ENCODE results near the gene PPP1R15A. TPM values are rescaled to one million over a fixed set of nuclear protein-coding genes. Genes with fewer than 3 reads are reported as not detected.
"Not testable (repeated sequence)": the region's sequence is repeated elsewhere in the genome, so short reads cannot be mapped to it uniquely, and the experiment has no call there.

Gene PPP1R15A
- total RNA-seq, 1 experiment from 2014 or later, result 40.5 TPM

DNA sequence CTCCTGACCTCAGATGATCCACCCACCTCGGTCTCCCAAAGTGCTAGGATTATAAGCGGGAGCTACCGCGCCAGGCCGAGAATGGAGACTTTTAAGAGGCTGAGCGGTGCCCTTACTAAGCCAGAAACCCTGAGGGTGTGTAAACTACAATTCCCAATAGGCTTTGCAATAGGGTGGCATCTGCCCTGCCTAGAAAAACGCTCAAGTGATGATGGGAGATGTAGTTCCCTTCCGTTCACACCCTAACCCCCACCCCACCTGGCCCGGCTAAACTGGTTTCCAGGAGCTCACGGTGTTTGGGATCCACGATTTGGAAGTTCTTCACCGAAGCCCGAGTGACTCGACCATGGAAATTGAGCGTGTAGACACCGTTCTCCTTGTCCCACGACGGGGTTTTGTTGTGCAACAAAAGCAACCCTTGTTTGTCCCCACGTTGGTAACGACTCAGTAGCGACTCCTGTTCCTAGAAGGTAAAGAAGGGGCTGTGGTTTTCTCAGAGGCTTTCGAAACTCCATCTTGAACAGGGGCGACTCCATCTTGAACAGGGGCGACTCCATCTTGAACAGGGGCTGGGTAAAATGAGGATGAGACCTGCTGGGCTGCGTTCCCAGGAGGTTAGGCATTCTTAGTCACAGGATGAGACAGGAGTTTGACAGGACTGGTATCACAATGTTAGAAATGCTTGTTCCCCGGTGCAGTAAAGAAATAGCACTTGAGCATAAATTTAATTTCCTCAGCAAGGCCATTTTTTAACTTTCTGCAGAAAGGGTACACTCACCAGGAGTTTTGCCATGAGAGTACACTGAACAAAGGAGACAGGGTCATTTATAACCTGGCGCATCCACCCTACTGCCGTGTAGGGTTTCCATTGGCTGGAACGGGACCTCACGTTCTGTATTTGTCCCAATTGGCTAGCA lies 9.8 kb downstream of the PPP1R15A start:
- no peak for DNase-seq (ENCODE audit: low read depth)

DNA sequence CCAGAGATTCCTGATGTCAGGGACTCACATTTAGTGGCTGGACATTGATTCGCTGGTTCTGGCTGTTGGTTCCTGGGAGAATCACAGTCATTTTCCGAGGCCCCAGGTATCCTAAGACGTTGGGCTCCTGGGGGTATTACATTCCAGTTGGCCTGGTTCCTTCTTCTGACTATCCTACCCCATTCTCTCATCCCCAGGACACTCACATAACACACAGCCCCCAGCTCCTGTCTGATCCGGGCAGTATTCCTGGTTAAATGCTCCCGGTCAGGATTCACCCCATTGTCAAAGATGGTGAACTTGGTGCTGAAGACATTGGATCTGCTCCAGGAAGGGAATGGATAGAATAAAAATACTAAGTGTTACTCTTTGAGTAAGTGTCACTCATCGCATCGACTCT lies 11.5 kb downstream of the PPP1R15A start:
- no peak for DNase-seq (ENCODE audit: low read depth)

DNA sequence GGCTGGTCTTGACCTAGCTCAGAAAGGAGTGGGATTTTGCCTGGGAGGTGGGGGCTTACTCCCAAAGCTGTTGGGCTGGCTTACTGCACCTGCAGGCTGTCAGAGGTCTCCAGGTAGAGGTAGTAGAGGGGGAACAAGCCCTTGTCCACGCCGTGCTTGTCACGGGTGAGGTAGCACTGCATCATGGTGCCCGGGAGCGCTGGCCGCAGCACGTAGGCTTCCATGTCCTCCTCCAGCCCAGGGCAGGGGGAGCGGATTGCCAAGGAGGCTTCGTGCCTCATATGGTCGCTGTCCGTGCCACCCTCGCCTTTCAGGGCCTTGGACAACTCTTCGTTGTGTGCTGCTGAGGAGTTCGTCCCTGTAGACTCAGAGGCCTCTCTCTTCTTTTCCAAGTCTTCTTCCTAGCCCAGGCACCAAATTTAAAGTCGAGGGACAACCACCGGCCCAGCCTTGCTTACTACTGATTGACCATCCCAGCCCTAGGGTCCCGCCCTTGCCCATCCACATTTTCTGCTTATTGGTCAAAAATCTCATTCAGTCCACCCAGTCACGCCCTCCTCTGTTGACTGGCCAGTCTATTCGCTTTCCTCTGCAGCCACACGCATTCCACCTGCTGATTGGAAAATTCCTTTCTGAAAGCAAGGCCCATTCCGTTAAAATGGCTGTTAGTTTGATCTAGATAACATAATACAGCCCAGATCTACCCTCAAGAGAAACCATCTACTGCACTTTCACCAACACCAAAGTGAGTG lies 15.8 kb downstream of the PPP1R15A start:
- DNase-seq (ENCODE audit: low read depth), result no peak

DNA sequence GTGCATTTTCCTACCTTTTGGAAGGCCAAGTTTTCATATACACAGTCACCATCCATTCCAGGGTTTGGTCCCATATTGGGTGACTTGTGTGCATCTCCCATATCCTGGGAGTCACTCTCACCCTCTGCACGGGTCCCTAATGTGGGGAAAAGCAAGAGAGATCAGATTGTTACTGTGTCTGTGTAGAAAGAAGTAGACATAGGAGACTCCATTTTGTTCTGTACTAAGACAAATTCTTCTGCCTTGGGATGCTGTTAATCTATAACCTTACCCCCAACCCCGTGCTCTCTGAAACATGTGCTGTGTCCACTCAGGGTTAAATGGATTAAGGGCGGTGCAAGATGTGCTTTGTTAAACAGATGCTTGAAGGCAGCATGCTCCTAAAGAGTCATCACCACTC lies 17.3 kb downstream of the PPP1R15A start:
- DNase-seq (ENCODE audit: low read depth), result not testable (repeated sequence)

DNA sequence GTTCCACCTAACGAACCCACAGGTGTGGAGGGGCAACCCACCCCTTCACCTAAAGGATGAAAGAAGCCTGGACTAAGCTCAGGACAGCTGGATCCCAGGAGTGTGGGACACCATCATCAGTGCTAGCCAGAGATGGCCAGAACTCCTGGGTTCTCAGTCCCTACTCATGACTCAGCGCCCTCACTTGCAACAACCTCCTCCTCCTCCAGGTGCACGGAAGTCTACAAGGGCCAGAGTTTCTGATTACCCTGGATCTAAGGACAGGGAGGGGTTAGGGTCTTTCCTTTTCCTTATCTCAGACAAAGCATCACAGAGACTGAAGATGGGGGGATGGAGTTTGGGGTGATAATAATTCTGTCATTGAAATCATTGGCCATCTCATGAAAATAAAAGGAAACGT lies 18.3 kb downstream of the PPP1R15A start:
- no peak for DNase-seq (ENCODE audit: low read depth)

DNA sequence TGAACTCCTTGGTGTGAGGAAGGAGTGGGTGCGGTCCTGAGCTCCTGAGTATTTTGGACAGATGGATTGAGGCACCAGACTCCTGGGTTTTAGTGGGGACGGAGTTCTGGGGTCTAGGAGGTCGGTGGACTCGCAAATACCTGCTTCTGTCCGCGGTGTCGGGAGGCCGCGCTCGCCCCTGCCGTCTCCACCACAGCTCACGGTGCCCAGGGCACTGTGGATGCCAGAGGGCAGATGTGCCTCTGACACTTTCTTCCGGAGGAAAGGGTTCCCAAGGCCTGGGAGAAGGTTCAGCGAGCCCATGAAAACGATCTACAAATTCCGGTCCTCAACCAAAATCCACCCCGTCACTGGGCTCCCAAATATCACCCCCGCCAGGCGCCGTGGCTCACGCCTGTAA lies 23.0 kb downstream of the PPP1R15A start:
- no peak for DNase-seq (ENCODE audit: low read depth)

DNA sequence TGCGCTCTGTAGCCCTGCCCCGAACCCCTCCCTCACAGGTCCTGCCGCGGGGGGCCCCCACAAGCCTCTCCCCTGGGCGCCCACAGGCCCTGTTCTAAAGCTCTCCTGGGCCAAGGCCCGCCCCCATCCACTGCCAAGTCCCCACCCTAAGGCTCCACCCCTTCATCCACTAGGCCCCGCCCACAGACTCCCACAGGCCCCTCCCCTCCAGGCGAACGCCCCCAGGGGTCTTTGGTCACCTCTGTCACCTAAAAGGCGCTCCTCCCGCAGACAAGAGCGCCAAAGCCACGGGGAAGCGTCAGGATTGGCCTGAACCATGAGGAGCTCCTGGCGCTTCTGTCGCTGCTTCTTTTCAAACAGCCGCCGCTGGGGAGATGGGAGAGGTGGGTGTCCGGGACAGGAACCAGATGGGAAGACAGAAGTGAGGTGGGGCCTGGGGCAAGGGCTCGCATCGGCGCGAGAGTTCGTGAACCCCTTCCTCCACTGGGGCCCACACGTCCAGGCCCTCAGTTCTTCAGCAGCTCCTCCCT lies 24.0 kb downstream of the PPP1R15A start:
- no peak for DNase-seq (ENCODE audit: low read depth)

DNA sequence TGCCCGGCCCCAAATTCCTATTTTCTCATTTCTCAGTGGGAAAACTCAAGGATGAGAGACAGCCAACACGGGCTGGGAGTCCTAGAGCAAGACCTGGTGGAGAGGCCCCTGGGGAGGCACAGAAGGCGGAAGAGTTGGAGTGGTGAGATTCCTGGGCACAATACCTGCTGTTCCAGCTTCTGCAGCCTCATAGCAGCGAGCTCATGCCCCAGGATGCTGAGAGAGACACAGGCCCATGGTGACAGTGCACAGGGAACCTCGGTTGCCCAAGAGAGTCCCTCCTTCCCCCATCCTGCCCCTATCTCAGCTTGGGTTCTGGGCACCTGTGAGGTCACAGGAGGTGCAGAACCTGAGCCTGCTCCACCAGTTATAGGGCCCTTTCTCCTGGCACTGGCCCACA lies 25.0 kb downstream of the PPP1R15A start:
- no peak for DNase-seq (ENCODE audit: low read depth)

DNA sequence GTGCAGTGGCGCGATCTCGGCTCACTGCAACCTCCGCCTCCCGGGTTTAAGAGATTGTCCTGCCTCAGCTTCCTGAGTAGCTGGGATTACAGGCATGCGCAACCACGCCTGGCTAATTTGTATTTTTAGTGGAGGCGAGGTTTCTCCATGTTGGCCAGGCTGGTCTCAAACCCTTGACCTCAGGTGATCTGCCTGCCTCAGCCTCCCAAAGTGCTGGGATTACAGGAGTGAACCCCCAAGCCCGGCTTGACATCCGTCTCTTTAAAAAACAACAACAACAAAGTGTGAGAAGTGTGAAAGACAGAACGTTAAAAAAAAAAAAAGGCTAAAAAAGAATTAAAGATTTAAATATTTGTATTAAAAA lies 27.1 kb downstream of the PPP1R15A start:
- not testable (repeated sequence) for DNase-seq (ENCODE audit: low read depth)

DNA sequence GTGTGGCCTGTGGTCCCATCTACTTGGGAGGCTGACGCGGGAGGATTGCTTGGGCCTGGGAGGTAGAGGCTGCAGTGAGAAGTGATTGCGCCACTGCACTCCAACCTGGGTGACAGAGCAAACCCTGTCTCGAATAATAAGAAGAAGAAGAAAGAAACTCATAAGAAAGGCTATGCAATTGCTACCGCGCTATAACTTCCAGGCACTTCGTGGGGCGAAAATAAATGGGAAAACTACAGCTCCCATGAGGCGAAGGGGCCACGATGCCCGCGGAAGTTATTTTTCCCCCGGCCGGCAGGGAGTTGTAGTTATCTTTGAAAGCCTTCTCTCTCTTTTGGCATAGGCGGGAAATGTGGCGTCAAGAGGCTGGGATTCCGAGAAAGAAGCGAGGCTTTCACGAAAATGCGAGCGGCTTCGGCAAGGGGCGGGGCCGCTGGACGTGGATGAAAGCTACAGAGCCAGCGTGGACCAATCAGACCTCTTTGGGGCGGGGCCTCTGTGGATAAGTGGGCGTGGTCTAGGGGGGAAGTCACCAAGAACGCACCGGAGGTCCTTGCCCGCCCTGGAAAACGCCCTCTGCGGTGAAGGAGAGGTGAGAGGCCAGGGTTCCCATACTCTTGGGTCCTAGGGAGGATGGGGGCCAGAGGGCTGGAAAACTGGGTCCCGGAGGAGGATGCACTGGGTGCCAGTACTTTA lies 27.7 kb downstream of the PPP1R15A start, which contains the start of gene NUCB1:
NUCB1 (plus strand) TSS at position 532 of the 696 bp plus-strand sequence. CDS start 485 bp downstream, outside the sequence.
- DNase-seq (ENCODE audit: low read depth), result peak; percentile 99

DNA sequence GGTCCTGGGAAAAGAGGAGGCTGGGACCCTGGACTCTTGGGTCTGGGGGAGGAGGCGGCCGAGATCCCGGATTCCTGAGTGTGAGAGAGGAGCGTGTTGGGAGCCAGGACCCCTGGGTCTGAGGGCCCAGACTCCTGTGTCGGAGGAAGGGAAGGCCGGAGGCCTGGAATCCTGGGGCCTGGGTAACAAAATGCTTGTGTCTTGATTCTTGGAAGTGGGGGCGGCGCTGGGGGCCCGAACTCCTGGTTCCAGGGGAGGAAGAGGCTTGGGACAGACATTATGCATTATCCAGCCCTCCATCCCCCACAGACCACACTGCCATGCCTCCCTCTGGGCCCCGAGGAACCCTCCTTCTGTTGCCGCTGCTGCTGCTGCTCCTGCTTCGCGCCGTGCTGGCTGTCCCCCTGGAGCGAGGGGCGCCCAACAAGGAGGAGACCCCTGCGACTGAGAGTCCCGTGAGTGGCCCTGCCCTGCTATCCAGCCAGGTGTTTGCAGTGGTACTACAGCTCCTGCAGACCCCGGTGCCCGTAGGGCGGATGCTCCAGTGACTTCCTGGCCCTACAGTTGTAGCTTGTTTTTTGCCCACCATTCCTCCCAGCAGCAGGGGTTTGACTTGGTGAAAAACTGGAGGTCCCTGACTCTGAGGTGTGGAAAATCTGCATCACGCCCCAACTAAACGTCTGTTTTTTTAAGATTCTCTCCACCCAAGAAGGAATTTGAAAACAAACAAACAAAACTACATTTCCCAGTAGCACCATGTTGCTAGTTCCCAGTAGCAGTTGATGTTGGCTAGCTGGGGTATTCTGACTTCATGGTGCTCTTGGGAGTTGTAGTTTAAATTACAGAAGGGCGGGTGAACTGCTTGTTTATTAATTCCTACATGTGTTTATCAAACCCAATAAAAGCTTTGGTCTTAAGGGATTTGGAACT lies 28.5 kb downstream of the PPP1R15A start:
- DNase-seq (ENCODE audit: low read depth), result peak; percentile 46

DNA sequence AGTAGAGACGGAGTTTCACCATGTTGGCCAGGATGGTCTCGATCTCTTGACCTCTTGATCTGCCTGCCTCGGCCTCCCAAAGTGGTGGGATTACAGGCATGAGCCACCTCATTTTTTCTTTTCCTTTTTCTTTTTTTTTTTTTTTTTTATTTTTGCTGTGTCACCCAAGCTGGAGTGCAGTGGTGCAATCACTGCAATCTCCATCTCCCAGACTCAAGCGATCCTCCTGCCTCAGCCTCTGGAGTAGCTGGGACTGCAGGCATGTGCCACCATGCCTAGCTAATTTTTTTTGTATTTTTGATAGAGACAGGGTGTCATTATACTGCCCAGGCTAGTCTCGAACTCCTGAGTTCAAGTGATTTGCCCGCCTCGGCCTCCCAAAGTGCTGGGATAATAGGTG lies 30.1 kb downstream of the PPP1R15A start:
- DNase-seq (ENCODE audit: low read depth), result not testable (repeated sequence)

DNA sequence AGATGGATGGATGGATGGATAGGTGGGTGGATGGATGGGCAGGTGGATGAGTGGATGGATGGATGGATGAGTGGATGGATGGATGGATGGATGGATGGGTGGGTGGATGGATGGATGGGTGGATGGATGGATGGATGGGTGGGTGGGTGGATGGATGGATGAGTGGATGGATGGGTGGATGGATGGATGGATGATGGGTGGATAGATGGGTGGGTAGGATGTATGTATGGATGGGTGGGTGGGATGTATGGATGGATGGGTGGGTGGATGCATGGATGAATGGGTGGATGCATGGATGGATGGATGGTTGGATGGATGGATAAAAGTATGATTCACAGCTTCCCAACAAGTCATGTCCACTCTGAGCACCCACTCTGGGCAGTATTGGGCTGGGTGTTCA lies 31.6 kb downstream of the PPP1R15A start:
- DNase-seq (ENCODE audit: low read depth), result not testable (repeated sequence)

DNA sequence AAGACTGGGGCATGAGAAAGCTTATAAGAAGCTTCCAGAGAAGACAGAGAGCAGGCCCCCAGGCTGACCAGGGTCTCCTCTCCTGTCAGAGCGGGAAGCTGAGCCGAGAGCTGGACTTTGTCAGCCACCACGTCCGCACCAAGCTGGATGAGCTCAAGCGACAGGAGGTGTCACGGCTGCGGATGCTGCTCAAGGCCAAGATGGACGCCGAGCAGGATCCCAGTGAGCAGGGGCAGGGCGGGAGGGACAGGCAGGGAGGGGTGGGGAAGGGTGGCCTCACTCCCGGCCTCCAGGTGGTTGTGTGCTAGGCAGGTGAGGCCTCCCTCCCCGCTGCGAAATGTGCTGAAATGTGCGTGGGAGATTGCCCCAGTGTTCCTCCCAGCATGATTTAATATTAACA lies 33.4 kb downstream of the PPP1R15A start:
- no peak for DNase-seq (ENCODE audit: low read depth)

DNA sequence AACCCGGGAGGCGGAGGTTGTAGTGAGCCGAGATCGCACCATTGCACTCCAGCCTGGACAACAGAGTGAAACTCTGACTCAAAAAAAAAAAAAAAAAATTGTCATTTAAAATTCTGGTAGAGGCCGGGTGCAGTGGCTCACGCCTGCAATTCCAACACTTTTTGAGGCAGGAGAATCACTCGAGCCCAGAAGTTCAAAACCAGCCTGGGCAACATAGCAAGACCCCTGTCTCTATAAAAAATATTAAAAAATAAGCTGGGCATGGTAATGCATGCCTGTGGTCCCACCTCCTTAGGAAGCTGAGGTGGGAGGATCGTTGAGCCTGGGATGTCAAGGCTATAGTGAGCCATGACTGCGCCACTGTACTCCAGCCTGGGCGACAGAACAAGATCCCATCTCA lies 34.1 kb downstream of the PPP1R15A start:
- no peak for DNase-seq (ENCODE audit: low read depth)

DNA sequence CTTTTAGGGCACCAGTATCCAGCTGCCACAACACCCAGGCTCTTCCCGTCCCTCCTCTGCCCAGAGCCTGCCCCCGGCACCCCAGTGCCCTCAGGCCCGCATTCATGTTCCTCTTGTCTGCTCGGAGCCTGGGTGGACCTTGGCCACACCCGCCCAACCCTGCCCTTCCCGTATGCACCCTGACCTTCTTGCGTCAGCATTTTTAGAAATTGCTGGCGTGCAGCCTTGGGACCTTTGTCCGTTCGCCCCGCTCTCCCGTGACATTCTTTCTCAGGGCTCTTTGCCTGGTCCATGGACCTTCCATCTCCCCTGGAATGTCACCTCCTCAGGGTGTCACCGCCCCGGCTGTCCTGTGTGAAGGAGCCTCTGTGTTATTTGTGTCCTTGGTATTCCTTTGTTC lies 35.5 kb downstream of the PPP1R15A start:
- DNase-seq (ENCODE audit: low read depth), result no peak

DNA sequence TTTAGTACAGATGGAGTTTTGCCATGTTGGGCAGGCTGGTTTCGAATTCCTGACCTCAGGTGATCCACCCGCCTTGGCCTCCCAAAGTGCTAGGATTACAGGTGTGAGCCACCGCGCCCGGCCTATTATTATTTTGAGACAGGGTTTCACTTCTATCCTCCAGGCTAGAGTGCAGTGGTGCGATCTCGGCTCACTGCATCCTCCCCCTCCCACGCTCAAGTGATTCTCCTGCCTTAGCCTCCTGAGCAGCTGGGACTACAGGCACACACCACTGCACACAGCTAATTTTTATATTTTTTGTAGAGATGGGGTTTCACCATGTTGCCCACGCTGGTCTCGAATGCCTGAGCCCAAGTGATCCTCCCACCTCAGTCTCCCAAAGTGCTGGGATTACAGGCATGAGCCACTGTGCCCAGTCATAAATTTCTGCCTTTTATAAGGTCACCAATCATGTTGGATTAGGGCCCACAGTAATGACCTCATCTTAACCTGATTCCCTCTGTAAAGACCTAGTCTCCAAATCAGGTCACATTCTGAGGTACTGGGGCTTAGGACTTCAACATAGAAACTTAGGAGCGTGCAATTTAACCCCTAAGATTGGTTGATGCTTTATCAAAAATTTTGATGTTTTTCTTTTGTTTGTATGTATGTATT lies 37.3 kb downstream of the PPP1R15A start:
- DNase-seq (ENCODE audit: low read depth), result not testable (repeated sequence)

DNA sequence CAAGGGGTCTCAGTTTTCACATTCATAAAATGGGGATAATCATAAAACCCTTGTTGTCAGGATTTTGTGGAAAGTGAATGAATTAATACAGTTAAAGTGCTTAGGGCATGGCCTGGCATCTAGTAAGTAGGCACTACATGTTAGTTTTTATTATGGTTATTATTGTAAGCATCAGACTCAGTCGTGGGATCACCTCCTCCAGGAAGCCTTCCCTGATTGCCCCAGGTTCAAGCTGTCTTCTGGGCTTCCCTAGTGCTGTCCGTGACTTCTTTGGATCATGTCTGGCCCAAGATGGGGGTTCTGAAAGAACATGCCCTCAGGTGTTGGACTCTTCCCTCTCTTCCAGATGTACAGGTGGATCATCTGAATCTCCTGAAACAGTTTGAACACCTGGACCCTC lies 38.6 kb downstream of the PPP1R15A start:
- DNase-seq (ENCODE audit: low read depth), result no peak

DNA sequence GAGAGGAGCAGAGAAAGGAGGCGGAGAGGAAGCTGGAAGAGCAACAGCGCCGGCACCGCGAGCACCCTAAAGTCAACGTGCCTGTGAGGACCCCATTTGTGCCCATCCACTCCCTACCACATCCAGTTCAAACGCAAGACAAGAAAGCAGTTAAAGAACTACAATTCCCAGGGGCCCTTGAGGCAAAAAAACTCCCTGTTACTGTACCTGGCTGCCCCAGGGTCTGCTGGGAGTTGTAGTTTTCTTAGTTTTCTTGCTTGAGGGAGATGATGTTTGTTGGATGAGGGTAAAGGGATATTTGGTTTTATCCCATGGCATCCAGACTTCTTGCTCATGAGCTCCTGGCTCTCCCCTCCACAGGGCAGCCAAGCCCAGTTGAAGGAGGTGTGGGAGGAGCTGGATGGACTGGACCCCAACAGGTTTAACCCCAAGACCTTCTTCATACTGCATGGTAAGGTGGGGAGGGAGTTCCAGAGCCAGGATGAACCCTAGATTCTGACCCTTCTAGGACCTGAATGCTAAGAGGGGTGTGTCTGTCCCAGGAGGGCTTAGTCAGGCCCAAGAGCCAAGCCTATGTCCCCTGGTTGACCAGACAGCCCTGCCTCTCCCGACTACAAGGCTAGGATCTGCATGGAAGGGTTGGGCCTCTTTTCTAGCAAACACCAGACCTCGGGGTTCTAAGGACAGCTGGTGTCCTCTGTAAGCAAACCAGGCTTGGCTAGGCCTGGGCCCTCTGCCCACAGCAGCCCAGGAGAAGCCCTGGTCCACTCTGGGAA lies 41.1 kb downstream of the PPP1R15A start:
- DNase-seq (ENCODE audit: low read depth), result peak; percentile 50

DNA sequence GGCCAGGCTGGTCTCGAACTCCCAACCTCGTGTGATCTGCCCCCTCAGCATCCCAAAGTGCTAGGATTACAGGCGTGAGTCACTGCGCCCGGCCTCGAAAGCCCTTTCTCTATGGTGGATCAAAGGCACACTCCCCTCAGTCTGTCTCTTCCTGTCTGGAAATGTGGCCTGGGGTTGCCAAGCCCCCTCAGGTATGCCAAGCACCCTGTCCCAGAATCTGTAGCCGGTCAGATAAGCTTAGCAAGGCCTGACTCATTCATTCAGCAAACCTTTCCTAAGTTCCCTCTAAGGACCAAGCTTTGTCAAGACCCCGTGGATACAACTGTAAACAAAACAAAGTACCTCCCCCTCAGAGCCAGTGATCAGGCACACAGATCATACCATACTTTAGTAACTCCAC lies 42.0 kb downstream of the PPP1R15A start:
- no peak for DNase-seq (ENCODE audit: low read depth)

Data from M059J (cell line).